Vagina (tissue), 2 donors: ENCODE measurements around the gene METTL4. TPM values are rescaled to one million over a fixed set of nuclear protein-coding genes. Genes with fewer than 3 reads are reported as not detected.
"Not testable (repeated sequence)": the region's sequence is repeated elsewhere in the genome, so short reads cannot be mapped to it uniquely, and the experiment has no call there.

Experiments
- DNase-seq, 2 donors: peaks; one replicate each; pipeline ENCODE4 v3.0.0-alpha.2; 2017; ENCODE audit errors: extremely low spot score in 2 of 2
- H3K27ac ChIP-seq: fragments of 200-600 bp; sonication (generic); one replicate; pipeline ENCODE4 v1.5.1; 2019
- H3K27me3 ChIP-seq: fragments of 200-600 bp; sonication (generic); one replicate; pipeline ENCODE4 v1.5.1; 2019
- H3K36me3 ChIP-seq, 2 donors: fragments of 200-600 bp; sonication (generic); one replicate each; pipeline ENCODE4 v1.5.1; 2017 to 2019
- H3K4me1 ChIP-seq: fragments of 200-600 bp; sonication (generic); one replicate; pipeline ENCODE4 v1.5.1; 2019
- H3K4me3 ChIP-seq, 2 donors: fragments of 200-600 bp; sonication (generic); 1 replicate in 1 of 2; 2 replicates in 1 of 2; pipeline ENCODE4 v1.5.1; 2016 to 2019
- H3K9me3 ChIP-seq: fragments of 200-600 bp; sonication (generic); one replicate; pipeline ENCODE4 v1.5.1; 2019
- CTCF ChIP-seq, 3 experiments: fragments of 450-650 bp in 2 of 3; fragments of 200-600 bp in 1 of 3; sonication (generic) in 1 of 3; IDR thresholded peaks; one replicate each; pipeline ENCODE4 v1.5.1; 2017 to 2019; ENCODE audit warnings: antibody characterized with exemption in 3 of 3, mild to moderate bottlenecking in 2 of 3, moderate library complexity in 2 of 3
- POLR2A ChIP-seq, 2 donors: fragments of 450-650 bp; IDR thresholded peaks; one replicate each; pipeline ENCODE4 v1.6.1; 2017; ENCODE audit warnings: antibody characterized with exemption in 2 of 2, mild to moderate bottlenecking in 2 of 2, moderate library complexity in 2 of 2
- POLR2AphosphoS5 ChIP-seq, 2 donors: sonication (generic); formaldehyde crosslinking; IDR thresholded peaks; one replicate each; pipeline ENCODE4 v1.9.0; 2017; ENCODE audit warnings: antibody characterized with exemption in 2 of 2, mild to moderate bottlenecking in 2 of 2, low read depth in 1 of 2; ENCODE audit not compliant: insufficient read depth in 1 of 2
- intact Hi-C: fragments of 100-400 bp; cut with DNase I; formaldehyde crosslinking; loops from one replicate; pipeline ENCODE4 v1.15.1; 2023
- total RNA-seq: library from RNA; depleted of rRNA; stranded (reverse); fragments of >200 nt; gene quantifications from one replicate; pipeline ENCODE4 v1.2.3, GENCODE V29; 2016

Gene METTL4
- total RNA-seq, 1 donor from 2014 or later, result 11.5 TPM

GRCh38 chr18:2529154-2529553 lies 42.2 kb downstream of the METTL4 start:
- Histone ChIP-seq H3K4me3 (no peak overlapping the region), H3K36me3 (no peaks in the 10 kb centered on the region), H3K9me3 (no peaks in the 10 kb centered on the region), H3K27me3 (no peaks in the 10 kb centered on the region), H3K27ac (no peak overlapping the region), H3K4me1 (no peaks in the 10 kb centered on the region)
- intact Hi-C loops, result no loop called here
- DNase-seq, result no peak
- TF ChIP-seq POLR2AphosphoS5 (IDR thresholded peaks at IDR 0.05; ENCODE audit: insufficient read depth in 1 of 2, low read depth in 1 of 2) (no peak), CTCF (IDR thresholded peaks at IDR 0.05) (no peak)

- intact Hi-C loops, result no loop called here
- no peaks in the 10 kb centered on the region for H3K4me1 ChIP-seq
- no peaks in the 10 kb centered on the region for H3K27me3 ChIP-seq
- H3K27ac ChIP-seq, result no peak overlapping the region
- H3K4me3 ChIP-seq, result no peak overlapping the region
- no peak for DNase-seq
- H3K9me3 ChIP-seq, result no peaks in the 10 kb centered on the region
- no peaks in the 10 kb centered on the region for H3K36me3 ChIP-seq
- no peak for TF ChIP-seq CTCF (IDR thresholded peaks at IDR 0.05)
- TF ChIP-seq POLR2AphosphoS5 (IDR thresholded peaks at IDR 0.05; ENCODE audit: insufficient read depth in 1 of 2, low read depth in 1 of 2), result no peak
- no peak for TF ChIP-seq POLR2A (IDR thresholded peaks at IDR 0.05)
Measured at GRCh38 chr18:2526329-2526728, 45.0 kb downstream of the METTL4 start.

- H3K9me3 ChIP-seq, H3K36me3 ChIP-seq, H3K4me1 ChIP-seq, intact Hi-C loops, H3K27me3 ChIP-seq, H3K4me3 ChIP-seq, H3K27ac ChIP-seq, DNase-seq: not testable (repeated sequence)
Measured at GRCh38 chr18:2524794-2525198, 46.5 kb downstream of the METTL4 start.

- Histone ChIP-seq H3K27ac (no peak overlapping the region), H3K27me3 (no peaks in the 10 kb centered on the region), H3K9me3 (no peaks in the 10 kb centered on the region), H3K4me1 (no peaks in the 10 kb centered on the region), H3K4me3 (no peak overlapping the region), H3K36me3 (no peaks in the 10 kb centered on the region)
- no peak for DNase-seq
- intact Hi-C loops, result no loop called here
- TF ChIP-seq POLR2A (IDR thresholded peaks at IDR 0.05), result no peak
Measured at GRCh38 chr18:2522112-2522511, 49.2 kb downstream of the METTL4 start.

- no peaks in the 10 kb centered on the region for H3K36me3 ChIP-seq
- H3K4me3 ChIP-seq, result no peak overlapping the region
- H3K27ac ChIP-seq, result no peak overlapping the region
- H3K9me3 ChIP-seq, result no peaks in the 10 kb centered on the region
- intact Hi-C loops, result no loop called here
- peaks cover 27% of the 10 kb centered on the region for H3K4me1 ChIP-seq
- DNase-seq, result no peak
- H3K27me3 ChIP-seq, result no peaks in the 10 kb centered on the region
- no peak for TF ChIP-seq POLR2AphosphoS5 (IDR thresholded peaks at IDR 0.05; ENCODE audit: insufficient read depth in 1 of 2, low read depth in 1 of 2)
- no peak for TF ChIP-seq POLR2A (IDR thresholded peaks at IDR 0.05)
- no peak for TF ChIP-seq CTCF (IDR thresholded peaks at IDR 0.05)
Measured at GRCh38 chr18:2518473-2518872, 52.8 kb downstream of the METTL4 start.

GRCh38 chr18:2515908-2516625 lies 55.2 kb downstream of the METTL4 start:
- TF ChIP-seq CTCF (IDR thresholded peaks at IDR 0.05) (no peak), POLR2A (IDR thresholded peaks at IDR 0.05) (no peak), POLR2AphosphoS5 (IDR thresholded peaks at IDR 0.05; ENCODE audit: insufficient read depth in 1 of 2, low read depth in 1 of 2) (no peak)
- H3K27ac ChIP-seq, result peak overlapping the region; percentile 36
- no peaks in the 10 kb centered on the region for H3K9me3 ChIP-seq
- no peaks in the 10 kb centered on the region for H3K36me3 ChIP-seq
- no peaks in the 10 kb centered on the region for H3K27me3 ChIP-seq
- H3K4me1 ChIP-seq, result peaks cover 27% of the 10 kb centered on the region
- intact Hi-C loops, result no loop called here
- no peak for DNase-seq
- H3K4me3 ChIP-seq, result no peak overlapping the region
